Central memory CD8-positive, alpha-beta T cell (primary cell): Measurements from ENCODE around the gene RBM4B.
"Not testable (repeated sequence)": the region's sequence is repeated elsewhere in the genome, so short reads cannot be mapped to it uniquely, and the experiment has no call there.

ENCODE experiments used
- ATAC-seq: fragments of 150-1000 bp; cut with Tn5 transposase; replicated peaks from 2 replicates; pipeline ENCODE4 v1.10.0; 2022; ENCODE audit warnings: mild to moderate bottlenecking, moderate FRiP score, moderate number of reproducible peaks; ENCODE audit not compliant: poor library complexity, severe bottlenecking; ENCODE audit errors: extremely low read depth
- DNase-seq, 2 donors: peaks; one replicate each; pipeline ENCODE4 v3.0.0; 2021; ENCODE audit warnings: low spot score in 2 of 2
- H3K27ac Mint-ChIP-seq: one replicate; pipeline ENCODE4 v1.8.0; 2022; ENCODE audit warnings: low read depth, mild to moderate bottlenecking, moderate library complexity, mixed read lengths
- H3K27me3 Mint-ChIP-seq: one replicate; pipeline ENCODE4 v1.8.0; 2022; ENCODE audit warnings: mixed read lengths
- H3K36me3 Mint-ChIP-seq: one replicate; pipeline ENCODE4 v1.8.0; 2022; ENCODE audit warnings: mild to moderate bottlenecking, moderate library complexity, mixed read lengths; ENCODE audit not compliant: insufficient read depth
- H3K4me1 Mint-ChIP-seq: one replicate; pipeline ENCODE4 v1.8.0; 2022; ENCODE audit warnings: mixed read lengths
- H3K4me3 Mint-ChIP-seq: one replicate; pipeline ENCODE4 v1.8.0; 2022; ENCODE audit warnings: mild to moderate bottlenecking, moderate library complexity, mixed read lengths
- H3K9me3 Mint-ChIP-seq: one replicate; pipeline ENCODE4 v1.8.0; 2022; ENCODE audit warnings: mixed read lengths

Gene RBM4B

GRCh38 chr11:66674964-66675602, 2.6 kb downstream of the RBM4B start:
- no peaks in the 10 kb centered on the region for H3K9me3 Mint-ChIP-seq
- no peaks in the 10 kb centered on the region for H3K27me3 Mint-ChIP-seq
- peaks cover 17% of the 10 kb centered on the region for H3K36me3 Mint-ChIP-seq
- no peak overlapping the region for H3K4me3 Mint-ChIP-seq
- DNase-seq, result no peak
- no peak overlapping the region for H3K27ac Mint-ChIP-seq
- H3K4me1 Mint-ChIP-seq, result peaks cover 43% of the 10 kb centered on the region
- no peak for ATAC-seq

GRCh38 chr11:66670816-66671215, 6.9 kb downstream of the RBM4B start:
- H3K27ac Mint-ChIP-seq, result no peak overlapping the region
- no peak overlapping the region for H3K4me3 Mint-ChIP-seq
- no peaks in the 10 kb centered on the region for H3K27me3 Mint-ChIP-seq
- H3K4me1 Mint-ChIP-seq, result peaks cover 40% of the 10 kb centered on the region
- no peak for DNase-seq
- no peaks in the 10 kb centered on the region for H3K9me3 Mint-ChIP-seq
- no peak for ATAC-seq
- H3K36me3 Mint-ChIP-seq, result peaks cover 33% of the 10 kb centered on the region

GRCh38 chr11:66665369-66665768, 12.3 kb downstream of the RBM4B start:
- peaks cover 58% of the 10 kb centered on the region for H3K36me3 Mint-ChIP-seq
- no peak overlapping the region for H3K27ac Mint-ChIP-seq

GRCh38 chr11:66663741-66664296, 13.9 kb downstream of the RBM4B start:
- no peak overlapping the region for H3K27ac Mint-ChIP-seq
- H3K9me3 Mint-ChIP-seq, result no peaks in the 10 kb centered on the region
- peaks cover 62% of the 10 kb centered on the region for H3K36me3 Mint-ChIP-seq
- H3K27me3 Mint-ChIP-seq, result no peaks in the 10 kb centered on the region
- no peak overlapping the region for H3K4me3 Mint-ChIP-seq
- H3K4me1 Mint-ChIP-seq, result peaks cover 30% of the 10 kb centered on the region
- DNase-seq (no peak), ATAC-seq (no peak)

More at GRCh38 chr11:66665369-66665768, 12.3 kb downstream of the RBM4B start:
- Mint-ChIP-seq H3K27me3 (no peaks in the 10 kb centered on the region), H3K4me3 (no peak overlapping the region), H3K4me1 (peaks cover 29% of the 10 kb centered on the region), H3K9me3 (no peaks in the 10 kb centered on the region)
- ATAC-seq (no peak), DNase-seq (no peak)

- peak overlapping the region; percentile 36 for H3K27ac Mint-ChIP-seq
- peaks cover 56% of the 10 kb centered on the region for H3K36me3 Mint-ChIP-seq
- DNase-seq, result no peak
- no peak for ATAC-seq
- no peak overlapping the region for H3K4me3 Mint-ChIP-seq
- no peaks in the 10 kb centered on the region for H3K27me3 Mint-ChIP-seq
- H3K9me3 Mint-ChIP-seq, result no peaks in the 10 kb centered on the region
- peaks cover 17% of the 10 kb centered on the region for H3K4me1 Mint-ChIP-seq
Measured at GRCh38 chr11:66659763-66660162, 17.9 kb downstream of the RBM4B start.

GRCh38 chr11:66653123-66653522, 24.6 kb downstream of the RBM4B start:
- DNase-seq (no peak), ATAC-seq (no peak)
- Mint-ChIP-seq H3K4me3 (no peak overlapping the region), H3K27ac (peak overlapping the region; percentile 51), H3K9me3 (no peaks in the 10 kb centered on the region), H3K36me3 (peaks cover 72% of the 10 kb centered on the region), H3K27me3 (no peaks in the 10 kb centered on the region), H3K4me1 (peaks cover 24% of the 10 kb centered on the region)

- Mint-ChIP-seq H3K36me3 (peaks cover 72% of the 10 kb centered on the region), H3K27me3 (no peaks in the 10 kb centered on the region), H3K4me3 (no peak overlapping the region), H3K27ac (peak overlapping the region; percentile 51), H3K9me3 (no peaks in the 10 kb centered on the region), H3K4me1 (peaks cover 24% of the 10 kb centered on the region)
- DNase-seq, result no peak
- ATAC-seq, result no peak
Measured at GRCh38 chr11:66652651-66653050, 25.0 kb downstream of the RBM4B start.

- H3K36me3 Mint-ChIP-seq, result peaks cover 82% of the 10 kb centered on the region
- DNase-seq, result no peak
- no peak overlapping the region for H3K4me3 Mint-ChIP-seq
- H3K9me3 Mint-ChIP-seq, result no peaks in the 10 kb centered on the region
- no peak for ATAC-seq
- no peak overlapping the region for H3K27ac Mint-ChIP-seq
- no peaks in the 10 kb centered on the region for H3K27me3 Mint-ChIP-seq
- H3K4me1 Mint-ChIP-seq, result peaks cover 38% of the 10 kb centered on the region
Measured at GRCh38 chr11:66651016-66651415, 26.7 kb downstream of the RBM4B start.

GRCh38 chr11:66649903-66650302, 27.8 kb downstream of the RBM4B start:
- Mint-ChIP-seq H3K36me3 (peaks cover 87% of the 10 kb centered on the region), H3K4me1 (peaks cover 49% of the 10 kb centered on the region), H3K27me3 (no peaks in the 10 kb centered on the region), H3K4me3 (no peak overlapping the region), H3K27ac (no peak overlapping the region), H3K9me3 (no peaks in the 10 kb centered on the region)
- ATAC-seq (no peak), DNase-seq (no peak)

GRCh38 chr11:66646828-66647227, 30.9 kb downstream of the RBM4B start:
- Mint-ChIP-seq H3K4me1 (peaks cover 66% of the 10 kb centered on the region), H3K36me3 (peaks cover 91% of the 10 kb centered on the region), H3K9me3 (no peaks in the 10 kb centered on the region), H3K27me3 (no peaks in the 10 kb centered on the region), H3K27ac (peak overlapping the region; percentile 58), H3K4me3 (no peak overlapping the region)
- ATAC-seq (no peak), DNase-seq (no peak)

- DNase-seq, result no peak
- no peaks in the 10 kb centered on the region for H3K27me3 Mint-ChIP-seq
- peak overlapping the region; percentile 75 for H3K27ac Mint-ChIP-seq
- H3K9me3 Mint-ChIP-seq, result no peaks in the 10 kb centered on the region
- H3K4me1 Mint-ChIP-seq, result peaks cover 91% of the 10 kb centered on the region
- no peak for ATAC-seq
- peak overlapping the region; percentile 99 for H3K4me3 Mint-ChIP-seq
- peaks cover 94% of the 10 kb centered on the region for H3K36me3 Mint-ChIP-seq
Measured at GRCh38 chr11:66643745-66644437, 33.8 kb downstream of the RBM4B start.

- ATAC-seq (no peak), DNase-seq (no peak)
- H3K9me3 Mint-ChIP-seq, result no peaks in the 10 kb centered on the region
- H3K27ac Mint-ChIP-seq, result peak overlapping the region; percentile 75
- H3K36me3 Mint-ChIP-seq, result peaks cover 90% of the 10 kb centered on the region
- no peaks in the 10 kb centered on the region for H3K27me3 Mint-ChIP-seq
- peaks cover 87% of the 10 kb centered on the region for H3K4me1 Mint-ChIP-seq
- H3K4me3 Mint-ChIP-seq, result peak overlapping the region; percentile 99
Measured at GRCh38 chr11:66641834-66642233, 35.9 kb downstream of the RBM4B start.

GRCh38 chr11:66639814-66640340, 37.8 kb downstream of the RBM4B start:
- DNase-seq, ATAC-seq, H3K9me3 Mint-ChIP-seq, H3K27me3 Mint-ChIP-seq: not testable (repeated sequence)
- H3K4me1 Mint-ChIP-seq, result peaks cover 69% of the 10 kb centered on the region
- H3K27ac Mint-ChIP-seq, result peak overlapping the region; percentile 96
- H3K4me3 Mint-ChIP-seq, result peak overlapping the region; percentile 99
- H3K36me3 Mint-ChIP-seq, result peaks cover 78% of the 10 kb centered on the region
